ENCODE measurements around the gene SPAG6.

- no peak for TF ChIP-seq POLR2A (IDR thresholded peaks at IDR 0.05; ENCODE audit: low read depth, low read length)
- TF ChIP-seq POLR2AphosphoS5 (IDR thresholded peaks at IDR 0.05; ENCODE audit: low read depth, low read length), result no peak
Measured at GRCh38 chr10:22325272-22326144, 19.8 kb upstream of the SPAG6 start.
